Trophoblast cell (in vitro differentiated cells and primary cell): Measurements from ENCODE around the gene PTPN13.
A peak's percentile ranks its signal among the peaks of the same experiment; 100 is the strongest.

Source experiments
- DNase-seq, 2 donors: peaks; one replicate each; pipeline ENCODE4 v3.0.0-alpha.2; 2016
- H2AFZ ChIP-seq: 2 replicates; pipeline ENCODE4 v1.6.1; 2013; ENCODE audit warnings: low read length, moderate library complexity, mild to moderate bottlenecking; ENCODE audit not compliant: insufficient read depth, poor library complexity
- H2AK5ac ChIP-seq: 2 replicates; pipeline ENCODE4 v1.6.1; 2013; ENCODE audit warnings: mild to moderate bottlenecking, low read length
- H2BK120ac ChIP-seq: 2 replicates; pipeline ENCODE4 v1.6.1; 2013; ENCODE audit warnings: low read length, mild to moderate bottlenecking, moderate library complexity; ENCODE audit not compliant: insufficient read depth, poor library complexity
- H2BK12ac ChIP-seq: 2 replicates; pipeline ENCODE4 v1.6.1; 2013; ENCODE audit warnings: mild to moderate bottlenecking, low read length, moderate library complexity
- H2BK5ac ChIP-seq: 2 replicates; pipeline ENCODE4 v1.6.1; 2013; ENCODE audit warnings: low read length, low read depth, moderate library complexity, mild to moderate bottlenecking; ENCODE audit not compliant: poor library complexity
- H3K14ac ChIP-seq: 2 replicates; pipeline ENCODE4 v1.6.1; 2013; ENCODE audit warnings: mild to moderate bottlenecking, low read length
- H3K18ac ChIP-seq: 2 replicates; pipeline ENCODE4 v1.6.1; 2013; ENCODE audit warnings: mild to moderate bottlenecking, low read length
- H3K23ac ChIP-seq: 2 replicates; pipeline ENCODE4 v1.6.1; 2013; ENCODE audit warnings: low read length
- H3K27ac ChIP-seq: 2 replicates; pipeline ENCODE4 v1.5.1; 2013; ENCODE audit warnings: low read depth, mild to moderate bottlenecking, inconsistent platforms, low read length, moderate library complexity
- H3K27me3 ChIP-seq: 2 replicates; pipeline ENCODE4 v1.6.1; 2013; ENCODE audit warnings: inconsistent platforms, mild to moderate bottlenecking, low read length, moderate library complexity; ENCODE audit not compliant: insufficient read depth
- H3K36me3 ChIP-seq, 2 experiments: 1 replicate in 1 of 2; 2 replicates in 1 of 2; pipeline ENCODE4 v1.6.1; 2013; ENCODE audit warnings: low read length in 2 of 2, mild to moderate bottlenecking in 2 of 2, moderate library complexity in 1 of 2; ENCODE audit not compliant: insufficient read depth in 2 of 2, control insufficient read depth in 1 of 2
- H3K4ac ChIP-seq: 2 replicates; pipeline ENCODE4 v1.6.1; 2013; ENCODE audit warnings: low read depth, mild to moderate bottlenecking, low read length, moderate library complexity
- H3K4me1 ChIP-seq, 2 experiments: 1 replicate in 1 of 2; 2 replicates in 1 of 2; pipeline ENCODE4 v1.6.1; 2013; ENCODE audit warnings: low read length in 2 of 2, mild to moderate bottlenecking in 2 of 2, moderate library complexity in 1 of 2; ENCODE audit not compliant: insufficient read depth in 2 of 2, control insufficient read depth in 1 of 2
- H3K4me2 ChIP-seq: 2 replicates; pipeline ENCODE4 v1.6.1; 2013; ENCODE audit warnings: inconsistent platforms, mild to moderate bottlenecking, low read length, moderate library complexity
- H3K4me3 ChIP-seq: 2 replicates; pipeline ENCODE4 v1.5.1; 2013; ENCODE audit warnings: mild to moderate bottlenecking, low read depth, low read length, inconsistent platforms
- H3K79me1 ChIP-seq: one replicate; pipeline ENCODE4 v1.6.1; 2013; ENCODE audit warnings: low read length
- H3K79me2 ChIP-seq: 2 replicates; pipeline ENCODE4 v1.6.1; 2013; ENCODE audit warnings: low read length, mild to moderate bottlenecking; ENCODE audit not compliant: control insufficient read depth, insufficient read depth, poor library complexity
- H3K9ac ChIP-seq: 2 replicates; pipeline ENCODE4 v1.6.1; 2013; ENCODE audit warnings: mild to moderate bottlenecking, low read length
- H3K9me3 ChIP-seq: 2 replicates; pipeline ENCODE4 v1.6.1; 2013; ENCODE audit warnings: low read depth, mild to moderate bottlenecking, control low read depth, inconsistent platforms, low read length; ENCODE audit not compliant: insufficient read depth
- H4K12ac ChIP-seq: 2 replicates; pipeline ENCODE4 v1.6.1; 2013; ENCODE audit warnings: low read depth, mild to moderate bottlenecking, low read length, moderate library complexity
- H4K8ac ChIP-seq: 2 replicates; pipeline ENCODE4 v1.6.1; 2013; ENCODE audit warnings: low read depth, mild to moderate bottlenecking, low read length, moderate library complexity
- H4K91ac ChIP-seq: one replicate; pipeline ENCODE4 v1.6.1; 2013; ENCODE audit warnings: low read depth, mild to moderate bottlenecking, low read length, moderate library complexity
- WGBS: extraction: QIAGEN DNeasy Blood & Tissue Kit; methylation state at CpG from one replicate; pipeline ENCODE4 v1.1.7; 2013; ENCODE audit warnings: missing lambda C conversion rate; ENCODE audit not compliant: insufficient read length, insufficient coverage; ENCODE audit errors: extremely low coverage; 5-methylcytosine and 5-hydroxymethylcytosine counted together

Gene PTPN13

GRCh38 chr4:86835677-86836076 is 241.6 kb downstream of the PTPN13 start:
- Histone ChIP-seq H3K79me1 (no peaks in the 10 kb centered on the region), H3K9ac (no peak overlapping the region), H2AFZ (no peak overlapping the region), H2BK12ac (no peak overlapping the region), H3K9me3 (no peaks in the 10 kb centered on the region), H3K23ac (no peak overlapping the region), H3K4me2 (no peak overlapping the region), H3K4ac (no peak overlapping the region), H4K8ac (no peak overlapping the region), H3K14ac (no peak overlapping the region), H3K4me3 (no peak overlapping the region), H2BK5ac (no peak overlapping the region), H3K27ac (no peak overlapping the region), H3K18ac (no peak overlapping the region), H4K12ac (no peak overlapping the region), H3K36me3 (no peaks in the 10 kb centered on the region), H2AK5ac (no peak overlapping the region), H4K91ac (no peak overlapping the region), H3K4me1 (peaks cover 6% of the 10 kb centered on the region in 2 experiments), H3K27me3 (no peaks in the 10 kb centered on the region), H2BK120ac (no peak overlapping the region), H3K79me2 (no peaks in the 10 kb centered on the region)
- no peak for DNase-seq
- no CpG with 5 or more reads among the region's 3 CpGs for WGBS

DNA sequence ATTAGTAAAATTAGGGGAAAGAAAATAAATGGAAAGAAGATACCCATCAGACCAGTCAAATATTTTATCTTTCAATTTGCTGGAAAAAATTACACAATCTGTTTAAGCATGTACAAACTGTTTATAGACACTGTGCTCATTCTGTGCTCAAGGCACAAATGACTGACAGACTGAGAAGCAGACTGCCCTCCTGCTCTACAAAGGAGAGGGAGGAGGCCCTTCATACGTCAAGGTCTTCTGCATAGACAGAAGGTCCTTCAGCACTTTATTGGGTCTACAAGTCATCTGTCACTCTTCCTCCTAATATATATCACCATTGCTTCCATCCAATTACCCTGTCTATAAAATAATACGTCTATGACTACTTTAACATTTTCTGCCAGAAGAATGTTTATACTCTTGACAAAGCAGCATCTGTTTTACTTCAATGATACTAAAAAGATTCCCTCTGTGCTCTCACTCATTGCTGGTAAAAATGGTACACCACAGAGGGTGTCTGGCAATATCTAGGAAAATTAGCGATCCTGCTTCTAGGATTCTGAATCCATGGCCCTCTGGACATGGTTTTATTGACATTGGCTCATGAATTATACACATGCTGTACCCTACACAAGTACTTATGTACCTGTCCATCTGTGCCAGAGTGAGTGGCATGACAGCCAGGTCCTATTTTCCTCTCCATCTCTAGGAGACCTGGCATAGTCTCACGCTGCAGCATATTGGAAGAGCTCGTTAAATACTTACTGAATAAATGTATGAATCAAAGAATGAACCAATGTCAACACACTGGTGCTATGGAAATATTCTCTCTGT is 243.8 kb downstream of the PTPN13 start:
- Histone ChIP-seq H2AK5ac (no peak overlapping the region), H2BK12ac (no peak overlapping the region), H3K36me3 (no peaks in the 10 kb centered on the region), H4K12ac (no peak overlapping the region), H2BK120ac (no peak overlapping the region), H4K91ac (no peak overlapping the region), H3K79me1 (no peaks in the 10 kb centered on the region), H3K14ac (no peak overlapping the region), H3K4me1 (no peaks in the 10 kb centered on the region), H3K4me2 (no peak overlapping the region), H3K79me2 (no peaks in the 10 kb centered on the region), H3K9me3 (no peaks in the 10 kb centered on the region), H3K4me3 (no peak overlapping the region), H2AFZ (no peak overlapping the region), H3K23ac (no peak overlapping the region), H3K27ac (no peak overlapping the region), H2BK5ac (no peak overlapping the region), H3K27me3 (no peaks in the 10 kb centered on the region), H4K8ac (no peak overlapping the region), H3K18ac (no peak overlapping the region), H3K9ac (no peak overlapping the region), H3K4ac (no peak overlapping the region)
- WGBS, result no CpG with 5 or more reads among the region's 5 CpGs
- no peak for DNase-seq

DNA sequence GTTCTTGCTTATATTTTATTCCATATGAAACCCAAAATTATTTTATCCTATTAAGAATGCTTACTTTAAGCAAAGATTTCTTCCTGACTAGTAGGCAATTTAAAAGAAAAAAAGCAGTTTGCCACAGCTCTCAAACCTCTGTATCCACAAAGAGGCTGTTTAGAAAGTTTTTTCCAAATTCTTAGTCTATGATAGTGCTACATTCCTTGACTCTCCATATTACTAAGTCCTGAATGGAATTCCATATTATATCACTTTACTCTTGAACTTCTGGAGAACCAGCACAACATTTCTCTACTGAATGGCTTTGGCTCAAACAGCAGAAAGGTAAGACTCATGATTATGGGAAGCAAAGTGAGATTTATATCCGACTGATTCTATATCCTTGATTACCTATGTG is 246.7 kb downstream of the PTPN13 start:
- no peak overlapping the region for H4K8ac ChIP-seq
- H2AFZ ChIP-seq, result no peak overlapping the region
- H2BK120ac ChIP-seq, result no peak overlapping the region
- no peaks in the 10 kb centered on the region for H3K36me3 ChIP-seq
- H3K4me1 ChIP-seq, result peaks cover 0 to 3% of the 10 kb centered on the region in 2 experiments
- no peak overlapping the region for H3K23ac ChIP-seq
- H4K12ac ChIP-seq, result no peak overlapping the region
- no peaks in the 10 kb centered on the region for H3K79me2 ChIP-seq
- H3K9ac ChIP-seq, result no peak overlapping the region
- no peak overlapping the region for H3K4me2 ChIP-seq
- H3K27ac ChIP-seq, result no peak overlapping the region
- no peak overlapping the region for H3K4me3 ChIP-seq
- no peak overlapping the region for H3K18ac ChIP-seq
- H3K9me3 ChIP-seq, result no peaks in the 10 kb centered on the region
- no peak overlapping the region for H2BK12ac ChIP-seq
- H3K79me1 ChIP-seq, result no peaks in the 10 kb centered on the region
- H2BK5ac ChIP-seq, result no peak overlapping the region
- WGBS, result no CpG with 5 or more reads among the region's 1 CpG
- no peak overlapping the region for H3K4ac ChIP-seq
- H4K91ac ChIP-seq, result no peak overlapping the region
- H3K27me3 ChIP-seq, result no peaks in the 10 kb centered on the region
- no peak overlapping the region for H2AK5ac ChIP-seq
- no peak overlapping the region for H3K14ac ChIP-seq
- peak in 1 of 2 donors; percentile 48 for DNase-seq

GRCh38 chr4:86841309-86841708 is 247.2 kb downstream of the PTPN13 start:
- Histone ChIP-seq H2AFZ (no peak overlapping the region), H4K91ac (no peak overlapping the region), H3K79me2 (no peaks in the 10 kb centered on the region), H3K23ac (no peak overlapping the region), H2AK5ac (no peak overlapping the region), H3K27me3 (no peaks in the 10 kb centered on the region), H3K27ac (no peak overlapping the region), H2BK12ac (no peak overlapping the region), H3K79me1 (no peaks in the 10 kb centered on the region), H3K4me3 (no peak overlapping the region), H4K8ac (no peak overlapping the region), H3K14ac (no peak overlapping the region), H3K4me1 (peaks cover 0 to 3% of the 10 kb centered on the region in 2 experiments), H3K9ac (no peak overlapping the region), H2BK5ac (no peak overlapping the region), H3K9me3 (no peaks in the 10 kb centered on the region), H3K18ac (no peak overlapping the region), H3K36me3 (no peaks in the 10 kb centered on the region), H4K12ac (no peak overlapping the region), H3K4me2 (no peak overlapping the region), H3K4ac (no peak overlapping the region), H2BK120ac (no peak overlapping the region)
- DNase-seq, result no peak
- no CpG with 5 or more reads among the region's 1 CpG for WGBS
